ENCODE results near the gene PP2D1. TPM values are rescaled to one million over a fixed set of nuclear protein-coding genes. Genes with fewer than 3 reads are reported as not detected.

The PP2D1 gene
- total and polyA plus RNA-seq, 9 of the 15 experiments (the other 6 are each of a cell fraction or from before 2014, with no cell fraction given), result 0.07 to 0.10 TPM; not detected in 7

DNA sequence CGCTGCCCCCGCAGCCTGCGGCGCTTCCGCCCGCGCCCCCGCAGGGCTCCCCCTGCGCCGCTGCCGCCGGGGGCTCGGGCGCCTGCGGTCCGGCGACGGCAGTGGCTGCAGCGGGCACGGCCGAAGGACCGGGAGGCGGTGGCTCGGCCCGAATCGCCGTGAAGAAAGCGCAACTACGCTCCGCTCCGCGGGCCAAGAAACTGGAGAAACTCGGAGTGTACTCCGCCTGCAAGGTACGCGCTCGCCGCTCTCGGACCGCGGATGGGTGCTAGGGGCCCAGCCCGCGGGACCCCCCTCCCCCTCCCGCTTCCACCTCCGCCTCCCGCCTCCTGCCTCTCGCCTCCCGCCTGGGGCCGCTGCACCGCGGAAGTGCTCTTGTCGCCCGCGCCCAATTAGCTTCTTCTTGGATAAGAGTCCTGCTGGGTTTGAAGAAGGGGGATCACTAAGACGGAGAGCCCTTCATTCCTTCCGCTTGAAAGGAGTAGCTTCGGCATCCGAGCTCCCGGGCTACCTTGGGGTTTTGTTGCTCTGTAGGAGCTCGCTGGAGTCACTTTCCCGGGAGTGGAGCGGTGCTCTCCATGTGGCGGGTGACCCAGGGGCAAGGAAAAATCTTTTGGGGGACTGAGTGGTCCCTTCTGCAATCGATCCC is 28.6 kb upstream of the PP2D1 start (continued):
- no peak for TF ChIP-seq POLR2AphosphoS5 (IDR thresholded peaks at IDR 0.05; ENCODE audit: control insufficient read depth, insufficient read depth, low read depth, low read length)
- TF ChIP-seq SNIP1 (IDR thresholded peaks at IDR 0.05; ENCODE audit: low read depth), result no peak
- TF ChIP-seq ZC3H4 (CRISPR knock-in tag; IDR thresholded peaks at IDR 0.05; ENCODE audit: borderline replicate concordance), result no peak
- TF ChIP-seq KDM4B (IDR thresholded peaks at IDR 0.05; ENCODE audit: borderline replicate concordance in 2 of 2, low read depth in 1 of 2), result 0 out of 4 replicates have a peak, but pooled peaks of 1 of the 2 experiments have one; percentile 80
- TF ChIP-seq MXI1 (IDR thresholded peaks at IDR 0.05; ENCODE audit: low read depth, low read length), result no peak
- no peak for TF ChIP-seq MTA1 (IDR thresholded peaks at IDR 0.05; ENCODE audit: borderline replicate concordance)
- no peak for TF ChIP-seq SNRNP70 (optimal IDR thresholded peaks at IDR 0.05; ENCODE audit: low read depth, low read length)
- TF ChIP-seq MTF1 (CRISPR knock-in tag; IDR thresholded peaks at IDR 0.05; ENCODE audit: borderline replicate concordance), result no peak
- peak; percentile 50 for TF ChIP-seq ZNF316 (IDR thresholded peaks at IDR 0.05)
- TF ChIP-seq CBX3 (IDR thresholded peaks at IDR 0.05; ENCODE audit: borderline replicate concordance in 1 of 2, low read length in 2 of 2), result peak in 1 of 2 experiments; percentile 34; a peak in 1 of 3 replicates
- TF ChIP-seq HCFC1 (IDR thresholded peaks at IDR 0.05; ENCODE audit: low read depth, low read length), result no peak
- no peak for TF ChIP-seq CSDE1 (IDR thresholded peaks at IDR 0.05)
- TF ChIP-seq MAZ (CRISPR knock-in tag; conservative IDR thresholded peaks at IDR 0.05 in 1 of 2, IDR thresholded peaks at IDR 0.05 in 1 of 2), result peak; percentile 83 to 90
- TF ChIP-seq, protein P1, sequence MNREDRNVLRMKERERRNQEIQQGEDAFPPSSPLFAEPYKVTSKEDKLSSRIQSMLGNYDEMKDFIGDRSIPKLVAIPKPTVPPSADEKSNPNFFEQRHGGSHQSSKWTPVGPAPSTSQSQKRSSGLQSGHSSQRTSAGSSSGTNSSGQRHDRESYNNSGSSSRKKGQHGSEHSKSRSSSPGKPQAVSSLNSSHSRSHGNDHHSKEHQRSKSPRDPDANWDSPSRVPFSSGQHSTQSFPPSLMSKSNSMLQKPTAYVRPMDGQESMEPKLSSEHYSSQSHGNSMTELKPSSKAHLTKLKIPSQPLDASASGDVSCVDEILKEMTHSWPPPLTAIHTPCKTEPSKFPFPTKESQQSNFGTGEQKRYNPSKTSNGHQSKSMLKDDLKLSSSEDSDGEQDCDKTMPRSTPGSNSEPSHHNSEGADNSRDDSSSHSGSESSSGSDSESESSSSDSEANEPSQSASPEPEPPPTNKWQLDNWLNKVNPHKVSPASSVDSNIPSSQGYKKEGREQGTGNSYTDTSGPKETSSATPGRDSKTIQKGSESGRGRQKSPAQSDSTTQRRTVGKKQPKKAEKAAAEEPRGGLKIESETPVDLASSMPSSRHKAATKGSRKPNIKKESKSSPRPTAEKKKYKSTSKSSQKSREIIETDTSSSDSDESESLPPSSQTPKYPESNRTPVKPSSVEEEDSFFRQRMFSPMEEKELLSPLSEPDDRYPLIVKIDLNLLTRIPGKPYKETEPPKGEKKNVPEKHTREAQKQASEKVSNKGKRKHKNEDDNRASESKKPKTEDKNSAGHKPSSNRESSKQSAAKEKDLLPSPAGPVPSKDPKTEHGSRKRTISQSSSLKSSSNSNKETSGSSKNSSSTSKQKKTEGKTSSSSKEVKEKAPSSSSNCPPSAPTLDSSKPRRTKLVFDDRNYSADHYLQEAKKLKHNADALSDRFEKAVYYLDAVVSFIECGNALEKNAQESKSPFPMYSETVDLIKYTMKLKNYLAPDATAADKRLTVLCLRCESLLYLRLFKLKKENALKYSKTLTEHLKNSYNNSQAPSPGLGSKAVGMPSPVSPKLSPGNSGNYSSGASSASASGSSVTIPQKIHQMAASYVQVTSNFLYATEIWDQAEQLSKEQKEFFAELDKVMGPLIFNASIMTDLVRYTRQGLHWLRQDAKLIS (CRISPR knock-in tag; IDR thresholded peaks at IDR 0.05), result 0 out of 2 replicates have a peak, but pooled peaks have one; percentile 62
- TF ChIP-seq, protein P2, sequence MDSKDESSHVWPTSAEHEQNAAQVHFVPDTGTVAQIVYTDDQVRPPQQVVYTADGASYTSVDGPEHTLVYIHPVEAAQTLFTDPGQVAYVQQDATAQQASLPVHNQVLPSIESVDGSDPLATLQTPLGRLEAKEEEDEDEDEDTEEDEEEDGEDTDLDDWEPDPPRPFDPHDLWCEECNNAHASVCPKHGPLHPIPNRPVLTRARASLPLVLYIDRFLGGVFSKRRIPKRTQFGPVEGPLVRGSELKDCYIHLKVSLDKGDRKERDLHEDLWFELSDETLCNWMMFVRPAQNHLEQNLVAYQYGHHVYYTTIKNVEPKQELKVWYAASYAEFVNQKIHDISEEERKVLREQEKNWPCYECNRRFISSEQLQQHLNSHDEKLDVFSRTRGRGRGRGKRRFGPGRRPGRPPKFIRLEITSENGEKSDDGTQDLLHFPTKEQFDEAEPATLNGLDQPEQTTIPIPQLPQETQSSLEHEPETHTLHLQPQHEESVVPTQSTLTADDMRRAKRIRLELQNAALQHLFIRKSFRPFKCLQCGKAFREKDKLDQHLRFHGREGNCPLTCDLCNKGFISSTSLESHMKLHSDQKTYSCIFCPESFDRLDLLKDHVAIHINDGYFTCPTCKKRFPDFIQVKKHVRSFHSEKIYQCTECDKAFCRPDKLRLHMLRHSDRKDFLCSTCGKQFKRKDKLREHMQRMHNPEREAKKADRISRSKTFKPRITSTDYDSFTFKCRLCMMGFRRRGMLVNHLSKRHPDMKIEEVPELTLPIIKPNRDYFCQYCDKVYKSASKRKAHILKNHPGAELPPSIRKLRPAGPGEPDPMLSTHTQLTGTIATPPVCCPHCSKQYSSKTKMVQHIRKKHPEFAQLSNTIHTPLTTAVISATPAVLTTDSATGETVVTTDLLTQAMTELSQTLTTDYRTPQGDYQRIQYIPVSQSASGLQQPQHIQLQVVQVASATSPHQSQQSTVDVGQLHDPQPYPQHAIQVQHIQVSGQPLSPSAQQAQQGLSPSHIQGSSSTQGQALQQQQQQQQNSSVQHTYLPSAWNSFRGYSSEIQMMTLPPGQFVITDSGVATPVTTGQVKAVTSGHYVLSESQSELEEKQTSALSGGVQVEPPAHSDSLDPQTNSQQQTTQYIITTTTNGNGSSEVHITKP (IDR thresholded peaks at IDR 0.05; ENCODE audit: partially characterized antibody), result peak; percentile 66
- TF ChIP-seq, protein P3, sequence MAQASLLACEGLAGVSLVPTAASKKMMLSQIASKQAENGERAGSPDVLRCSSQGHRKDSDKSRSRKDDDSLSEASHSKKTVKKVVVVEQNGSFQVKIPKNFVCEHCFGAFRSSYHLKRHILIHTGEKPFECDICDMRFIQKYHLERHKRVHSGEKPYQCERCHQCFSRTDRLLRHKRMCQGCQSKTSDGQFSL (CRISPR knock-in tag; IDR thresholded peaks at IDR 0.05), result 0 out of 2 replicates have a peak, but pooled peaks have one; percentile 67
- TF ChIP-seq, protein P3 (tag; IDR thresholded peaks at IDR 0.05), result no peak
- 0 out of 2 replicates have a peak, but pooled peaks have one; percentile 2 for TF ChIP-seq ZBTB17 (CRISPR knock-in tag; IDR thresholded peaks at IDR 0.05)
- no peak for TF ChIP-seq SMAD2 (IDR thresholded peaks at IDR 0.05; ENCODE audit: low read depth, low read length)

All from K562 (cell line).